ENCODE results near the gene PLCB2.

- TF ChIP-seq YY1 (IDR thresholded peaks at IDR 0.05; ENCODE audit: low read depth): peak; percentile 86
- TF ChIP-seq FOXM1 (IDR thresholded peaks at IDR 0.05; ENCODE audit: borderline replicate concordance, low read depth): peak; percentile 37; the same call in 1 of the 2 replicates
- TF ChIP-seq CEBPB (IDR thresholded peaks at IDR 0.05): peak; percentile 96
- TF ChIP-seq REST (IDR thresholded peaks at IDR 0.05; ENCODE audit: low read depth): no peak
- no peak for TF ChIP-seq RAD21 (IDR thresholded peaks at IDR 0.05; ENCODE audit: low read depth)
- no peak for TF ChIP-seq ZBTB7A (IDR thresholded peaks at IDR 0.05; ENCODE audit: low read depth)
- TF ChIP-seq MAX (IDR thresholded peaks at IDR 0.05): peak; percentile 59; the same call in 1 of the 2 replicates
- peak; percentile 51; the same call in 1 of the 2 replicates for TF ChIP-seq EP300 (IDR thresholded peaks at IDR 0.05; ENCODE audit: borderline replicate concordance)
These were observed 62.7 kb downstream of the PLCB2 start for GRCh38 chr15:40244961-40245523.
